GM10847 (cell line): Measurements from ENCODE around the gene PODXL2.

ENCODE experiments used
- POLR2A ChIP-seq: IDR thresholded peaks from 2 replicates; pipeline ENCODE4 v1.6.1; 2011; ENCODE audit not compliant: insufficient read length; ENCODE audit errors: extremely low read depth

Gene PODXL2

GRCh38 chr3:127707851-127708411, 78.9 kb downstream of the PODXL2 start:
- no peak for TF ChIP-seq POLR2A

- TF ChIP-seq POLR2A: no peak
These were observed 79.9 kb downstream of the PODXL2 start for GRCh38 chr3:127708837-127709236.

GRCh38 chr3:127709320-127710060, 80.5 kb downstream of the PODXL2 start:
- no peak for TF ChIP-seq POLR2A

- no peak for TF ChIP-seq POLR2A
These were observed 81.4 kb downstream of the PODXL2 start for GRCh38 chr3:127710155-127710941.

GRCh38 chr3:127711021-127711695, 82.2 kb downstream of the PODXL2 start:
- no peak for TF ChIP-seq POLR2A

- no peak for TF ChIP-seq POLR2A
These were observed 82.9 kb downstream of the PODXL2 start for GRCh38 chr3:127711896-127712295.

- no peak for TF ChIP-seq POLR2A
These were observed 83.5 kb downstream of the PODXL2 start for GRCh38 chr3:127712461-127712860.

GRCh38 chr3:127712881-127713771, 84.1 kb downstream of the PODXL2 start:
- TF ChIP-seq POLR2A: no peak

- TF ChIP-seq POLR2A: no peak
These were observed 85.2 kb downstream of the PODXL2 start for GRCh38 chr3:127714125-127714571.

- no peak for TF ChIP-seq POLR2A
These were observed 85.9 kb downstream of the PODXL2 start for GRCh38 chr3:127714866-127715265.

- TF ChIP-seq POLR2A: no peak
These were observed 86.5 kb downstream of the PODXL2 start for GRCh38 chr3:127715532-127715931.

GRCh38 chr3:127716384-127716783, 87.4 kb downstream of the PODXL2 start:
- no peak for TF ChIP-seq POLR2A

- no peak for TF ChIP-seq POLR2A
These were observed 88.6 kb downstream of the PODXL2 start for GRCh38 chr3:127717357-127718244.
